ENCODE data around the gene CFAP126. TPM values are rescaled to one million over a fixed set of nuclear protein-coding genes. Genes with fewer than 3 reads are reported as not detected.

Gene CFAP126
- total and polyA plus RNA-seq, 2 of the 8 experiments (the other 6 are each of a cell fraction or from before 2014, with no cell fraction given): not detected

- Histone ChIP-seq H3K4me3 (ENCODE audit: extremely low read depth in 1 of 4, insufficient read depth in 2 of 4, low read depth in 3 of 4, low read length in 4 of 4) (no peak overlapping the region), H2BK120ac (replicated peaks; ENCODE audit: low read depth, low read length) (no peak overlapping the region), H4K20me1 (replicated peaks in 1 of 2; ENCODE audit: control insufficient read depth in 1 of 2, insufficient read depth in 2 of 2, low read length in 2 of 2) (no peaks in the 10 kb centered on the region), H3K56ac (replicated peaks; ENCODE audit: insufficient read length, low read depth, low read length) (no peak overlapping the region), H3K4ac (replicated peaks; ENCODE audit: insufficient read length, low read depth, low read length) (no peak overlapping the region), H2BK12ac (ENCODE audit: low read depth, low read length) (no peak overlapping the region), H3K4me2 (ENCODE audit: insufficient read depth in 1 of 2, low read depth in 2 of 2, low read length in 2 of 2) (no peak overlapping the region), H2AFZ (ENCODE audit: low read length) (no peak overlapping the region), H3K14ac (ENCODE audit: insufficient read length) (no peak overlapping the region), H3K79me1 (ENCODE audit: low read depth, low read length) (no peaks in the 10 kb centered on the region), H3K36me3 (ENCODE audit: control insufficient read depth in 2 of 4, insufficient read depth in 4 of 4, low read length in 3 of 4) (no peaks in the 10 kb centered on the region), H3K9ac (replicated peaks in 1 of 4; ENCODE audit: extremely low read depth in 1 of 4, low read depth in 3 of 4, low read length in 3 of 4) (no peak overlapping the region), H4K8ac (ENCODE audit: extremely low read depth, insufficient read depth, low read length) (no peak overlapping the region), H4K5ac (ENCODE audit: insufficient read length, low read depth, low read length) (no peak overlapping the region), H2BK5ac (ENCODE audit: low read depth, low read length) (no peak overlapping the region), H3K27me3 (replicated peaks in 1 of 4; ENCODE audit: control insufficient read depth in 3 of 4, extremely low read depth in 1 of 4, insufficient read depth in 3 of 4, low read length in 3 of 4) (no peaks in the 10 kb centered on the region), H3K79me2 (ENCODE audit: control insufficient read depth in 1 of 2, insufficient read depth in 2 of 2, low read length in 2 of 2) (no peaks in the 10 kb centered on the region), H3K23me2 (ENCODE audit: low read depth, low read length) (no peaks in the 10 kb centered on the region), H2AK5ac (ENCODE audit: low read depth, low read length) (no peak overlapping the region), H3K4me1 (replicated peaks in 1 of 4; ENCODE audit: control insufficient read depth in 3 of 4, insufficient read depth in 4 of 4, low read length in 3 of 4) (no peaks in the 10 kb centered on the region), H2BK20ac (ENCODE audit: low read length) (no peak overlapping the region), H4K91ac (replicated peaks; ENCODE audit: insufficient read length, low read length) (no peak overlapping the region), H3K18ac (ENCODE audit: extremely low read depth, low read length) (no peak overlapping the region), H2BK15ac (ENCODE audit: low read length) (no peak overlapping the region), H3K9me3 (ENCODE audit: insufficient read depth in 2 of 2, low read depth in 1 of 2, low read length in 1 of 2) (no peaks in the 10 kb centered on the region), H3K23ac (ENCODE audit: insufficient read length) (no peak overlapping the region), H3K27ac (ENCODE audit: low read depth, low read length) (no peak overlapping the region)
- FAIRE-seq (no peak), DNase-seq (ENCODE audit: low read depth in 1 of 2, low spot score in 2 of 2) (no peak)
- ChIA-PET CTCF (ENCODE audit: partially characterized antibody) (interaction anchor here (0.7 to 10.4 kb wide), 6 partner anchors 8 to 167 kb away, joined by 3 to 137 read pairs (median 4); partner anchors contain the start of gene TOMM40L), POLR2A (ENCODE audit: partially characterized antibody) (interaction anchor here (0.8 kb wide), 2 partner anchors 169 to 177 kb away, joined by 3 to 4 read pairs; no protein-coding TSS in a partner anchor)
- 97% methylated on average over 5 of the region's 5 CpGs; no CpG with 5 or more reads in 1 of the 2 experiments for WGBS, 2 experiments (ENCODE audit: extremely low coverage in 1 of 2, insufficient coverage in 1 of 2, insufficient read length in 1 of 2, insufficient replicate concordance in 2 of 2, low coverage in 1 of 2, low lambda C conversion rate in 2 of 2, missing lambda C conversion rate in 1 of 2)
- TF ChIP-seq KDM4A (IDR thresholded peaks at IDR 0.05; ENCODE audit: low read depth, low read length, severe bottlenecking) (no peak), SIRT6 (IDR thresholded peaks at IDR 0.05; ENCODE audit: low read length) (no peak), RAD21 (IDR thresholded peaks at IDR 0.05 in 1 of 2, conservative IDR thresholded peaks at IDR 0.05 in 1 of 2; ENCODE audit: low read depth in 2 of 2, low read length in 2 of 2) (no peak), HDAC2 (IDR thresholded peaks at IDR 0.05; ENCODE audit: borderline replicate concordance in 1 of 2, low read depth in 2 of 2, low read length in 2 of 2) (no peak), RBBP5 (IDR thresholded peaks at IDR 0.05; ENCODE audit: borderline replicate concordance, low read depth, low read length) (no peak), TEAD4 (IDR thresholded peaks at IDR 0.05; ENCODE audit: low read depth, low read length) (no peak), SIX5 (IDR thresholded peaks at IDR 0.05; ENCODE audit: low read depth, low read length) (no peak), CBX8 (IDR thresholded peaks at IDR 0.05; ENCODE audit: borderline replicate concordance, low read depth, low read length) (no peak), EP300 (IDR thresholded peaks at IDR 0.05; ENCODE audit: borderline replicate concordance in 1 of 2, low read depth in 2 of 2, low read length in 2 of 2) (no peak), SRF (IDR thresholded peaks at IDR 0.05; ENCODE audit: low read depth, low read length) (no peak), CTCF (IDR thresholded peaks at IDR 0.05; ENCODE audit: control extremely low read depth in 1 of 3, insufficient read depth in 1 of 3, low read depth in 1 of 3, low read length in 3 of 3) (no peak)
Measured at GRCh38 chr1:161378014-161378413, 10.3 kb upstream of the CFAP126 start.

Data from H1 (cell line).